Measurements from ENCODE around the gene USP38. TPM values are rescaled to one million over a fixed set of nuclear protein-coding genes. Genes with fewer than 3 reads are reported as not detected.

Gene USP38
- total RNA-seq, 2 experiments from 2014 or later = 22.0 to 22.6 TPM

- ChIA-PET CTCF (interaction anchor here (0.6 kb wide), 1 partner anchor 921 kb away, joined by 3 read pairs; no protein-coding TSS in a partner anchor), POLR2A (interaction anchor here (0.7 kb wide), 1 partner anchor 1526 kb away, joined by 3 read pairs; no protein-coding TSS in a partner anchor)
- no peaks in the 10 kb centered on the region for H3K9me3 Mint-ChIP-seq (ENCODE audit: insufficient read depth)
- no peak for ATAC-seq
- no peak for DNase-seq
- peaks cover 51% of the 10 kb centered on the region for H3K36me3 Mint-ChIP-seq (ENCODE audit: low read depth)
- H3K4me3 Mint-ChIP-seq = peak overlapping the region; percentile 83
- H3K27ac Mint-ChIP-seq = peak overlapping the region; percentile 93
- H3K27me3 Mint-ChIP-seq (ENCODE audit: low read depth) = no peaks in the 10 kb centered on the region
- peaks cover 54% of the 10 kb centered on the region for H3K4me1 Mint-ChIP-seq (ENCODE audit: low read depth)
Measured at GRCh38 chr4:143186212-143186611, 1.5 kb downstream of the USP38 start.

GRCh38 chr4:143186649-143187048 lies 1.9 kb downstream of the USP38 start:
- peaks cover 56% of the 10 kb centered on the region for H3K4me1 Mint-ChIP-seq (ENCODE audit: low read depth)
- H3K9me3 Mint-ChIP-seq (ENCODE audit: insufficient read depth) = no peaks in the 10 kb centered on the region
- peaks cover 52% of the 10 kb centered on the region for H3K36me3 Mint-ChIP-seq (ENCODE audit: low read depth)
- ChIA-PET CTCF (no interaction called here), POLR2A (interaction anchor here (0.7 kb wide), 1 partner anchor 1527 kb away, joined by 3 read pairs; no protein-coding TSS in a partner anchor)
- peak overlapping the region; percentile 83 for H3K4me3 Mint-ChIP-seq
- DNase-seq = no peak
- ATAC-seq = no peak
- no peaks in the 10 kb centered on the region for H3K27me3 Mint-ChIP-seq (ENCODE audit: low read depth)
- peak overlapping the region; percentile 93 for H3K27ac Mint-ChIP-seq

GRCh38 chr4:143188136-143189088 lies 3.7 kb downstream of the USP38 start:
- Mint-ChIP-seq H3K4me3 (peak overlapping the region; percentile 83), H3K27me3 (ENCODE audit: low read depth) (no peaks in the 10 kb centered on the region), H3K36me3 (ENCODE audit: low read depth) (peaks cover 60% of the 10 kb centered on the region), H3K9me3 (ENCODE audit: insufficient read depth) (no peaks in the 10 kb centered on the region), H3K27ac (peak overlapping the region; percentile 83), H3K4me1 (ENCODE audit: low read depth) (peaks cover 49% of the 10 kb centered on the region)
- ChIA-PET CTCF (interaction anchor here (0.8 kb wide), 1 partner anchor 7 kb away, joined by 3 read pairs; no protein-coding TSS in a partner anchor), POLR2A (no interaction called here)
- ATAC-seq (no peak), DNase-seq (no peak)

DNA sequence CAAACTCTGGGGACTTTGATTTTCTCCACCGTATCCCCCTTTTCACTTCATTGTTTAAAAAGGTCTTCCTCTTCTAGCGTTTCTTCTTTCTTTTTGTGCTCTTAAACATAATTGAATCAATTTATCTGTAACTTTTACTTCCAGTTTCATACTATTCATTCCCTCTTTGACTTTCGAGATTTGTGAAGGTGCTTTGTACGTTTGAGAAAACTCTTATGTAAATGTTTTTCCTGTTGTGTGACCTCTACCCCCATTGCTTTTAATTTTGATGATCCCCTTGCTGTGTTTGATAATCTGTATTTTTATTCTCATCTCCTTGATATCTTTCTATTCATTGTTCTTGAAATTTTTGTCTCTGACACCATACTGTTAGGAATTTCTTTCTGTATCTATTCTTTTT lies 4.8 kb downstream of the USP38 start:
- POLR2A ChIA-PET = no interaction called here

GRCh38 chr4:143195581-143195980 lies 10.9 kb downstream of the USP38 start:
- ChIA-PET CTCF (no interaction called here), POLR2A (no interaction called here)
- DNase-seq (no peak), ATAC-seq (no peak)
- no peak overlapping the region for H3K27ac Mint-ChIP-seq
- H3K4me3 Mint-ChIP-seq = no peak overlapping the region
- peaks cover 14% of the 10 kb centered on the region for H3K4me1 Mint-ChIP-seq (ENCODE audit: low read depth)
- no peaks in the 10 kb centered on the region for H3K9me3 Mint-ChIP-seq (ENCODE audit: insufficient read depth)
- peaks cover 59% of the 10 kb centered on the region for H3K36me3 Mint-ChIP-seq (ENCODE audit: low read depth)
- no peaks in the 10 kb centered on the region for H3K27me3 Mint-ChIP-seq (ENCODE audit: low read depth)

More for the DNA sequence above, 4.8 kb downstream of the USP38 start:
- CTCF ChIA-PET = interaction anchor here (0.8 kb wide), 1 partner anchor 9 kb away, joined by 3 read pairs; no protein-coding TSS in a partner anchor
- Mint-ChIP-seq H3K9me3 (ENCODE audit: insufficient read depth) (no peaks in the 10 kb centered on the region), H3K4me3 (peak overlapping the region; percentile 46), H3K36me3 (ENCODE audit: low read depth) (peaks cover 62% of the 10 kb centered on the region), H3K4me1 (ENCODE audit: low read depth) (peaks cover 45% of the 10 kb centered on the region), H3K27me3 (ENCODE audit: low read depth) (no peaks in the 10 kb centered on the region), H3K27ac (peak overlapping the region; percentile 83)
- DNase-seq (no peak), ATAC-seq (no peak)

GRCh38 chr4:143196323-143196722 lies 11.6 kb downstream of the USP38 start:
- CTCF ChIA-PET = no interaction called here
- POLR2A ChIA-PET = no interaction called here
- ATAC-seq = no peak
- Mint-ChIP-seq H3K36me3 (ENCODE audit: low read depth) (peaks cover 58% of the 10 kb centered on the region), H3K27me3 (ENCODE audit: low read depth) (no peaks in the 10 kb centered on the region), H3K4me1 (ENCODE audit: low read depth) (peaks cover 8% of the 10 kb centered on the region), H3K4me3 (no peak overlapping the region), H3K9me3 (ENCODE audit: insufficient read depth) (no peaks in the 10 kb centered on the region), H3K27ac (no peak overlapping the region)
- no peak for DNase-seq

GRCh38 chr4:143199503-143199902 lies 14.8 kb downstream of the USP38 start:
- Mint-ChIP-seq H3K9me3 (ENCODE audit: insufficient read depth) (no peaks in the 10 kb centered on the region), H3K4me1 (ENCODE audit: low read depth) (peaks cover 1% of the 10 kb centered on the region), H3K4me3 (no peak overlapping the region), H3K36me3 (ENCODE audit: low read depth) (peaks cover 61% of the 10 kb centered on the region), H3K27me3 (ENCODE audit: low read depth) (no peaks in the 10 kb centered on the region), H3K27ac (no peak overlapping the region)
- no peak for ATAC-seq
- POLR2A ChIA-PET = no interaction called here
- CTCF ChIA-PET = no interaction called here
- DNase-seq = no peak

- Mint-ChIP-seq H3K4me3 (no peak overlapping the region), H3K9me3 (ENCODE audit: insufficient read depth) (no peaks in the 10 kb centered on the region), H3K27ac (no peak overlapping the region), H3K36me3 (ENCODE audit: low read depth) (peaks cover 68% of the 10 kb centered on the region), H3K4me1 (ENCODE audit: low read depth) (peaks cover 1% of the 10 kb centered on the region), H3K27me3 (ENCODE audit: low read depth) (no peaks in the 10 kb centered on the region)
- CTCF ChIA-PET = interaction anchor here (0.7 kb wide), 1 partner anchor 988 kb away, joined by 3 read pairs; no protein-coding TSS in a partner anchor
- ATAC-seq = no peak
- no peak for DNase-seq
- POLR2A ChIA-PET = no interaction called here
Measured at GRCh38 chr4:143202824-143203223, 18.1 kb downstream of the USP38 start.

DNA sequence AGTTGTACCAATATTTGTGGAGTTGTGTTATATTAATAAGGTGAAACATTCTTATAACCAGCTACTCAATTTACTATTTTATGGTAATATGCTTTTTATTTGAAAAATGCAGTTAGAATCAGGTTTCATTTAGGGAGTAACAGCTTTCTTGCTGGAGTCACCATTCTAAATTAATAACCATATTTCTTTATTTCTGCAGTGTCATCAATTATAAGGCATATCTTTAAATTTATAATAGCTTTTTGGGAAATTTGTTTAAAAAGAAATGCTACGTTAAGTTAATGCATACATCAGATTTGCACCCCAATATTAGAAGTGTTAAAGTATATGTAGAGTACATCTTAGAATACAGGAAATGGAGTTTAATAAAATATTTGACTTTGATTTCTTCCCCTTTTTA lies 18.9 kb downstream of the USP38 start:
- CTCF ChIA-PET = no interaction called here
- H3K4me1 Mint-ChIP-seq (ENCODE audit: low read depth) = peaks cover 1% of the 10 kb centered on the region
- DNase-seq = no peak
- peaks cover 62% of the 10 kb centered on the region for H3K36me3 Mint-ChIP-seq (ENCODE audit: low read depth)
- ATAC-seq = no peak
- no peak overlapping the region for H3K27ac Mint-ChIP-seq
- H3K4me3 Mint-ChIP-seq = no peak overlapping the region
- no peaks in the 10 kb centered on the region for H3K9me3 Mint-ChIP-seq (ENCODE audit: insufficient read depth)
- no peaks in the 10 kb centered on the region for H3K27me3 Mint-ChIP-seq (ENCODE audit: low read depth)
- POLR2A ChIA-PET = no interaction called here

DNA sequence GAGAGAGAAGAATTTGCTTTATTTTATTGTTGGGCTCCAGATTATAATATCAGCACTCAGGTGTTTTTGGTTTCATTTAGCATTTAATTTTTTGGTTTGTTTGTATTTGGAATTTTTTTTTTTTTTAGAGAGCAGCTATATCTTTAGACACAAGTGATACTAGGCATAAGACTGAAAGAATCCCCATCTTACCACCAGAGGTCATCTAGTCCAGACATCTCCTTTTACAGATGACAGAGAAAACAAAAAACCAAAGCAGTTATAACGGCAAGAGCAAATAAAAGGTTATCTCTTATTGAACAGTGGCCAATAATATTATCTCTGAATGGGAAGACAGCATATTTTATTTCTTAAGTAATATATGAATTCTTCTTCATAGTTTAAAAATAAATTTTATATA lies 22.8 kb downstream of the USP38 start:
- no peaks in the 10 kb centered on the region for H3K27me3 Mint-ChIP-seq (ENCODE audit: low read depth)
- no peak for ATAC-seq
- H3K36me3 Mint-ChIP-seq (ENCODE audit: low read depth) = peaks cover 47% of the 10 kb centered on the region
- ChIA-PET POLR2A (no interaction called here), CTCF (no interaction called here)
- no peaks in the 10 kb centered on the region for H3K9me3 Mint-ChIP-seq (ENCODE audit: insufficient read depth)
- no peak overlapping the region for H3K27ac Mint-ChIP-seq
- DNase-seq = no peak
- H3K4me3 Mint-ChIP-seq = no peak overlapping the region
- no peaks in the 10 kb centered on the region for H3K4me1 Mint-ChIP-seq (ENCODE audit: low read depth)

GRCh38 chr4:143212566-143212965 lies 27.8 kb downstream of the USP38 start:
- Mint-ChIP-seq H3K27me3 (ENCODE audit: low read depth) (no peaks in the 10 kb centered on the region), H3K36me3 (ENCODE audit: low read depth) (peaks cover 33% of the 10 kb centered on the region), H3K4me3 (no peak overlapping the region), H3K4me1 (ENCODE audit: low read depth) (peaks cover 5% of the 10 kb centered on the region), H3K9me3 (ENCODE audit: insufficient read depth) (no peaks in the 10 kb centered on the region), H3K27ac (no peak overlapping the region)
- DNase-seq = no peak
- ChIA-PET CTCF (no interaction called here), POLR2A (no interaction called here)
- ATAC-seq = no peak

DNA sequence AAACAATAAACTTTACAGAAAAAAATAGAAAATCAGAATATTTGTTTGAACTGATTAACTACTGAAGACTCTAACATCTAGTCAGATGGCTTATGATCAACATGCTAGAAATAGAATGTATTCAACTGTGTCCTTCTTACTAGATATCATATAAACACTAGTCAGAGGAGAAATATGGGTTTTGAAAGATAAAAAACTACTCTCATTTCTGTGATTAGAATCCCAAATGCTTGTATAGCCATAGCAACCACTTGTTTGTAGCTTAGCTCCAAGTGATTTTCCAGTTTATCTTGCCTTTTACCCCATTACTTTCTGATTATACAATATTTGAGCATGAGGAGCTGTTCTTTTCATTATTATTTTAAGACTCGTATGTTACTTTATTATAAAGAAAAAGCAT lies 31.2 kb downstream of the USP38 start:
- CTCF ChIA-PET = no interaction called here
- no peak for ATAC-seq

More for the DNA sequence above, 31.2 kb downstream of the USP38 start:
- Mint-ChIP-seq H3K27me3 (ENCODE audit: low read depth) (no peaks in the 10 kb centered on the region), H3K4me3 (no peak overlapping the region), H3K27ac (no peak overlapping the region), H3K36me3 (ENCODE audit: low read depth) (peaks cover 27% of the 10 kb centered on the region), H3K4me1 (ENCODE audit: low read depth) (peaks cover 9% of the 10 kb centered on the region), H3K9me3 (ENCODE audit: insufficient read depth) (no peaks in the 10 kb centered on the region)
- POLR2A ChIA-PET = no interaction called here
- DNase-seq = no peak

Measured in activated CD8-positive, alpha-beta T cell treated with anti-CD3 and anti-CD28 coated beads, Interleukin-2, amount 10 ng/mL, durations not matched to agents 7 days and 5 days (primary cell).